IMR-90 (cell line): ENCODE results near the gene GAL3ST1. TPM values are rescaled to one million over a fixed set of nuclear protein-coding genes. Genes with fewer than 3 reads are reported as not detected.

Experiments
- ATAC-seq: fragments of 200-7000 bp; cut with Tn5 transposase; 2 replicates; pipeline ENCODE4 v1.9.1; 2020; ENCODE audit warnings: low read depth, mild to moderate bottlenecking, moderate library complexity
- BruUV-seq: library from RNA; stranded (reverse); fragments of 400-500 nt; replicated peaks from 2 replicates; lab custom pipeline; 2021; lab: Mats Ljungman, UMichigan
- CTCF ChIA-PET: fragments of 300-600 bp; formaldehyde crosslinking; extraction: SDS; loops from one replicate; lab custom pipeline; 2021; ENCODE audit warnings: antibody characterized with exemption; lab: Yijun Ruan, JAX
- POLR2A ChIA-PET: fragments of 300-600 bp; sonication (Branson Sonifier 250); formaldehyde crosslinking; loops from one replicate; lab custom pipeline; 2022; ENCODE audit warnings: antibody characterized with exemption; ENCODE audit not compliant: unreplicated experiment; lab: Charles Lee
- DNase-seq: peaks from one replicate; pipeline ENCODE4 v3.0.0; 2013
- H2AFZ ChIP-seq: replicated peaks from 2 replicates; pipeline ENCODE3; 2013; ENCODE audit warnings: low read length, mild to moderate bottlenecking; ENCODE audit not compliant: poor library complexity
- H2AK5ac ChIP-seq: 2 replicates; pipeline ENCODE4 v1.6.1; 2013; ENCODE audit warnings: low read depth, low read length, inconsistent platforms
- H2AK9ac ChIP-seq: replicated peaks from 2 replicates; pipeline ENCODE3; 2013; ENCODE audit warnings: mild to moderate bottlenecking, low read depth, low read length, moderate library complexity; ENCODE audit not compliant: poor library complexity
- H2BK120ac ChIP-seq: 2 replicates; pipeline ENCODE4 v1.6.1; 2013; ENCODE audit warnings: low read depth, low read length, inconsistent platforms
- H2BK15ac ChIP-seq: 3 replicates; pipeline ENCODE4 v1.6.1; 2013; ENCODE audit warnings: low read depth, low read length, inconsistent platforms
- H2BK20ac ChIP-seq: 2 replicates; pipeline ENCODE4 v1.6.1; 2013; ENCODE audit warnings: low read depth, mild to moderate bottlenecking, inconsistent platforms, low read length, moderate library complexity
- H2BK5ac ChIP-seq: 2 replicates; pipeline ENCODE4 v1.6.1; 2013; ENCODE audit warnings: mild to moderate bottlenecking, low read depth, low read length, inconsistent platforms; ENCODE audit not compliant: poor library complexity, severe bottlenecking
- H3K14ac ChIP-seq: replicated peaks from 2 replicates; pipeline ENCODE4 v1.6.1; 2013; ENCODE audit warnings: low read depth, low read length, inconsistent platforms
- H3K18ac ChIP-seq: 2 replicates; pipeline ENCODE4 v1.6.1; 2013; ENCODE audit warnings: low read depth, low read length, control low read depth
- H3K23ac ChIP-seq: 2 replicates; pipeline ENCODE4 v1.6.1; 2013; ENCODE audit warnings: low read depth, low read length, inconsistent platforms
- H3K27ac ChIP-seq: 2 replicates; pipeline ENCODE4 v1.5.1; 2013; ENCODE audit warnings: mild to moderate bottlenecking, control low read depth, low read length; ENCODE audit not compliant: insufficient read depth
- H3K27me3 ChIP-seq: 2 replicates; pipeline ENCODE4 v1.6.1; 2013; ENCODE audit warnings: low read length; ENCODE audit not compliant: control insufficient read depth, insufficient read depth
- H3K36me3 ChIP-seq: 2 replicates; pipeline ENCODE4 v1.6.1; 2013; ENCODE audit warnings: low read length, mixed read lengths; ENCODE audit not compliant: control insufficient read depth, insufficient read depth
- H3K4ac ChIP-seq: 2 replicates; pipeline ENCODE4 v1.6.1; 2013; ENCODE audit warnings: low read depth, low read length, inconsistent platforms
- H3K4me1 ChIP-seq: 2 replicates; pipeline ENCODE4 v1.6.1; 2013; ENCODE audit warnings: low read length, mixed read lengths; ENCODE audit not compliant: control insufficient read depth, insufficient read depth
- H3K4me2 ChIP-seq: 2 replicates; pipeline ENCODE4 v1.6.1; 2013; ENCODE audit warnings: low read depth, mild to moderate bottlenecking, control low read depth, low read length, moderate library complexity
- H3K4me3 ChIP-seq: 2 replicates; pipeline ENCODE4 v1.5.1; 2013; ENCODE audit warnings: low read depth, mild to moderate bottlenecking, control low read depth, low read length, moderate library complexity; ENCODE audit not compliant: insufficient read depth
- H3K56ac ChIP-seq: 2 replicates; pipeline ENCODE4 v1.6.1; 2013; ENCODE audit warnings: low read length, inconsistent platforms; ENCODE audit not compliant: insufficient read depth; ENCODE audit errors: extremely low read depth
- H3K79me1 ChIP-seq, 2 experiments: 2 replicates each; pipeline ENCODE4 v1.6.1; 2013; ENCODE audit warnings: low read length in 2 of 2, inconsistent platforms in 1 of 2, low read depth in 1 of 2
- H3K9ac ChIP-seq: 2 replicates; pipeline ENCODE4 v1.6.1; 2013; ENCODE audit warnings: low read depth, low read length, control low read depth
- H3K9me1 ChIP-seq: 2 replicates; pipeline ENCODE4 v1.6.1; 2013; ENCODE audit warnings: low read length, inconsistent platforms; ENCODE audit not compliant: insufficient read depth
- H3K9me3 ChIP-seq: 2 replicates; pipeline ENCODE4 v1.6.1; 2013; ENCODE audit warnings: low read length; ENCODE audit not compliant: control insufficient read depth, insufficient read depth
- H4K20me1 ChIP-seq: 2 replicates; pipeline ENCODE4 v1.6.1; 2013; ENCODE audit warnings: low read length, inconsistent platforms; ENCODE audit not compliant: insufficient read depth
- H4K5ac ChIP-seq: 2 replicates; pipeline ENCODE4 v1.6.1; 2013; ENCODE audit warnings: mild to moderate bottlenecking, low read depth, low read length, control low read depth
- H4K8ac ChIP-seq, 2 experiments: 2 replicates each; pipeline ENCODE4 v1.6.1; 2013; ENCODE audit warnings: low read depth in 2 of 2, low read length in 2 of 2, control low read depth in 1 of 2, inconsistent platforms in 1 of 2
- H4K91ac ChIP-seq: 2 replicates; pipeline ENCODE4 v1.6.1; 2013; ENCODE audit warnings: low read depth, low read length, inconsistent platforms; ENCODE audit not compliant: insufficient read depth
- CEBPB ChIP-seq: IDR thresholded peaks from 2 replicates; pipeline ENCODE4 v1.6.1; 2012; ENCODE audit warnings: low read depth, low read length, improper control_type of control experiment
- CHD1 ChIP-seq: IDR thresholded peaks from 2 replicates; pipeline ENCODE4 v1.6.1; 2012; ENCODE audit warnings: low read depth, low read length, improper control_type of control experiment
- FOS ChIP-seq: fragments of 150-350 bp; IDR thresholded peaks from 2 replicates; pipeline ENCODE4 v1.6.1; 2016; ENCODE audit warnings: low read depth, low read length
- MAZ ChIP-seq: IDR thresholded peaks from 2 replicates; pipeline ENCODE4 v1.6.1; 2012; ENCODE audit warnings: low read depth, mild to moderate bottlenecking, low read length, improper control_type of control experiment, moderate library complexity, borderline replicate concordance
- NFE2L2 ChIP-seq: fragments of 150-350 bp; IDR thresholded peaks from 2 replicates; pipeline ENCODE4 v1.6.1; 2016; ENCODE audit warnings: low read depth, mild to moderate bottlenecking, low read length
- RFX5 ChIP-seq: IDR thresholded peaks from 2 replicates; pipeline ENCODE4 v1.8.0; 2012; ENCODE audit warnings: low read depth, mild to moderate bottlenecking, low read length, moderate library complexity
- WGBS, 2 experiments: methylation state at CpG; one replicate each; pipeline versions ENCODE4 v1.1.5 to v1.1.7; 2013; ENCODE audit warnings: missing lambda C conversion rate in 2 of 2; ENCODE audit not compliant: insufficient read length in 1 of 2; ENCODE audit errors: extremely low coverage in 2 of 2; 5-methylcytosine and 5-hydroxymethylcytosine counted together
- dilution Hi-C: fragments of 300-500 bp; cut with HindIII; formaldehyde crosslinking; loops from one replicate; pipeline ENCODE4 v1.14.3; 2018; ENCODE audit warnings: low sequenced_read_pairs; ENCODE audit not compliant: unreplicated experiment
- in situ Hi-C: fragments of 300-500 bp; cut with MboI; formaldehyde crosslinking; loops from 3 replicates; pipeline ENCODE4 v1.14.3; 2019; ENCODE audit warnings: low sequenced_read_pairs, inconsistent platforms, mixed read lengths
- intact Hi-C: fragments of 100-400 bp; cut with micrococcal nuclease; formaldehyde crosslinking; loops from 2 replicates; pipeline ENCODE4 v1.10.0; 2022
- polyA plus RNA-seq, 3 experiments: library from polyadenylated mRNA; depleted of rRNA; stranded (reverse); fragments of >200 nt; gene quantifications; 2 replicates each; pipeline ENCODE4 v1.2.3, GENCODE V29; 2012; ENCODE audit warnings: low replicate concordance in 1 of 3
- total RNA-seq: library from RNA; depleted of rRNA; stranded (reverse); fragments of >200 nt; gene quantifications from 2 replicates; pipeline ENCODE4 v1.2.3, GENCODE V29; 2012
- TF ChIP-seq, protein P1 (sequence below): fragments of 150-350 bp; IDR thresholded peaks from 2 replicates; pipeline ENCODE4 v1.6.1; 2017; ENCODE audit warnings: mild to moderate bottlenecking, antibody characterized with exemption, low read length, low read depth

GAL3ST1 gene
- total and polyA plus RNA-seq, 2 of the 4 experiments (the other 2 are of a cell fraction): not detected

DNA sequence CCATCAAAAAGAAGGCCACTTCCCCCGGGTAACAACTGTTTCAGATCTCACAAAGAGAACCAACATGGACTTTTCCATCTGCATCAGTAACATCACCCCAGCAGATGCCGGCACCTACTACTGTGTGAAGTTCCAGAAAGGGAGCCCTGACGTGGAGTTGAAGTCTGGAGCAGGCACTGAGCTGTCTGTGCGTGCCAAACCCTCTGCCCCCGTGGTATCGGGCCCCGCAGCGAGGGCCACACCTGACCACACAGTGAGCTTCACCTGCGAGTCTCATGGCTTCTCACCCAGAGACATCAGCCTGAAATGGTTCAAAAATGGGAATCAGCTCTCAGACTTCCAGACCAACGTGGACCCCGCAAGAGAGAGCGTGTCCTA, 31.7 kb downstream of the GAL3ST1 start:
- Histone ChIP-seq H3K9ac (no peak overlapping the region), H3K56ac (no peak overlapping the region), H3K23ac (no peak overlapping the region), H2BK15ac (no peak overlapping the region), H3K4me1 (peaks cover 2% of the 10 kb centered on the region; the same call in 1 of the 2 replicates), H3K9me1 (no peaks in the 10 kb centered on the region), H2BK120ac (no peak overlapping the region), H2AK9ac (no peak overlapping the region), H3K9me3 (no peaks in the 10 kb centered on the region), H3K27ac (no peak overlapping the region), H4K20me1 (no peaks in the 10 kb centered on the region; the same call in 1 of the 2 replicates), H3K4me2 (no peak overlapping the region), H3K14ac (no peak overlapping the region), H3K4me3 (no peak overlapping the region), H3K27me3 (peaks cover 47% of the 10 kb centered on the region), H2AK5ac (no peak overlapping the region), H3K79me1 (no peaks in the 10 kb centered on the region), H4K5ac (no peak overlapping the region), H3K18ac (no peak overlapping the region), H2BK5ac (no peak overlapping the region), H2AFZ (no peak overlapping the region), H3K36me3 (no peaks in the 10 kb centered on the region), H4K8ac (no peak overlapping the region), H4K91ac (no peak overlapping the region), H2BK20ac (no peak overlapping the region), H3K4ac (no peak overlapping the region)
- intact Hi-C loops (no loop called here), in situ Hi-C loops (no loop called here), dilution Hi-C loops (no loop called here)
- ATAC-seq: no peak
- WGBS, 2 experiments: 94% methylated on average over 4 of the region's 12 CpGs; no CpG with 5 or more reads in 1 of the 2 experiments
- CTCF ChIA-PET: no interaction called here
- POLR2A ChIA-PET: no interaction called here
- TF ChIP-seq MAZ (no peak), NFE2L2 (no peak), FOS (no peak), CEBPB (no peak), CHD1 (no peak), RFX5 (no peak)
- TF ChIP-seq, protein P1, sequence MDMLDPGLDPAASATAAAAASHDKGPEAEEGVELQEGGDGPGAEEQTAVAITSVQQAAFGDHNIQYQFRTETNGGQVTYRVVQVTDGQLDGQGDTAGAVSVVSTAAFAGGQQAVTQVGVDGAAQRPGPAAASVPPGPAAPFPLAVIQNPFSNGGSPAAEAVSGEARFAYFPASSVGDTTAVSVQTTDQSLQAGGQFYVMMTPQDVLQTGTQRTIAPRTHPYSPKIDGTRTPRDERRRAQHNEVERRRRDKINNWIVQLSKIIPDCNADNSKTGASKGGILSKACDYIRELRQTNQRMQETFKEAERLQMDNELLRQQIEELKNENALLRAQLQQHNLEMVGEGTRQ: no peak
- BruUV-seq: no TSS peak
- DNase-seq: no peak
